A673 (cell line): Measurements from ENCODE around the gene KLHDC4. TPM values are rescaled to one million over a fixed set of nuclear protein-coding genes. Genes with fewer than 3 reads are reported as not detected.

ENCODE experiments used
- BruUV-seq: library from RNA; stranded (reverse); fragments of 400-500 nt; replicated peaks from 2 replicates; lab custom pipeline; 2021; lab: Mats Ljungman, UMichigan
- CTCF ChIA-PET: fragments of 300-600 bp; sonication (Branson Sonifier 250); formaldehyde crosslinking; loops from one replicate; lab custom pipeline; 2022; ENCODE audit warnings: antibody characterized with exemption; lab: Charles Lee
- POLR2A ChIA-PET: fragments of 300-600 bp; sonication (Branson Sonifier 250); formaldehyde crosslinking; loops from one replicate; lab custom pipeline; 2022; ENCODE audit warnings: antibody characterized with exemption; ENCODE audit not compliant: low non-redundant PET; lab: Charles Lee
- DNase-seq: peaks from one replicate; pipeline ENCODE4 v3.0.0-alpha.2; 2015; ENCODE audit warnings: low spot score
- H3K27ac ChIP-seq: fragments of 200-600 bp; sonication (generic); 2 replicates; pipeline ENCODE4 v1.5.1; 2016; ENCODE audit warnings: mixed run types, low read depth, mild to moderate bottlenecking, mixed read lengths, antibody characterized with exemption, low read length; ENCODE audit not compliant: poor library complexity, severe bottlenecking
- H3K27me3 ChIP-seq: fragments of 200-600 bp; sonication (generic); replicated peaks from 2 replicates; pipeline ENCODE4 v1.6.1; 2017; ENCODE audit warnings: mixed run types, low read depth, mild to moderate bottlenecking, mixed read lengths, antibody characterized with exemption, low read length; ENCODE audit not compliant: insufficient read depth, poor library complexity
- H3K36me3 ChIP-seq: fragments of 200-600 bp; sonication (generic); 2 replicates; pipeline ENCODE4 v1.6.1; 2016; ENCODE audit warnings: mixed run types, mild to moderate bottlenecking, mixed read lengths, antibody characterized with exemption, low read length; ENCODE audit not compliant: insufficient read depth, poor library complexity, severe bottlenecking
- H3K4me1 ChIP-seq: fragments of 200-600 bp; sonication (generic); 2 replicates; pipeline ENCODE4 v1.6.1; 2017; ENCODE audit warnings: mixed run types, mild to moderate bottlenecking, mixed read lengths, antibody characterized with exemption, low read length; ENCODE audit not compliant: insufficient read depth, poor library complexity, severe bottlenecking
- H3K4me3 ChIP-seq: fragments of 200-600 bp; sonication (generic); 2 replicates; pipeline ENCODE4 v1.5.1; 2016; ENCODE audit warnings: low read depth, mixed run types, mild to moderate bottlenecking, mixed read lengths, low read length; ENCODE audit not compliant: poor library complexity, severe bottlenecking
- H3K9me3 ChIP-seq: fragments of 200-600 bp; sonication (generic); 2 replicates; pipeline ENCODE4 v1.6.1; 2016; ENCODE audit warnings: mixed run types, low read depth, mild to moderate bottlenecking, mixed read lengths, antibody characterized with exemption, low read length; ENCODE audit not compliant: poor library complexity, severe bottlenecking
- EZH2 ChIP-seq: fragments of 200-600 bp; sonication (generic); IDR thresholded peaks from 2 replicates; pipeline ENCODE4 v1.6.1; 2017; ENCODE audit warnings: borderline replicate concordance, low read depth, mild to moderate bottlenecking, mixed read lengths, antibody characterized with exemption, low read length; ENCODE audit not compliant: poor library complexity, severe bottlenecking
- intact Hi-C: fragments of 100-400 bp; cut with micrococcal nuclease; formaldehyde crosslinking; loops from one replicate; pipeline ENCODE4 v1.10.0; 2022; ENCODE audit not compliant: unreplicated experiment
- total RNA-seq: library from RNA; stranded (reverse); gene quantifications from 2 replicates; pipeline ENCODE4 v1.2.3, GENCODE V29; 2021
- TF ChIP-seq, protein P1 (sequence below): fragments of 300-800, 200-600 bp; sonication (generic); conservative IDR thresholded peaks from 2 replicates; pipeline ENCODE4 v1.5.1; 2017; ENCODE audit warnings: low read depth, mild to moderate bottlenecking, antibody characterized with exemption, low read length, moderate library complexity, mixed read lengths

The KLHDC4 gene
- total RNA-seq, 1 experiment from 2014 or later, result 86.6 TPM

DNA sequence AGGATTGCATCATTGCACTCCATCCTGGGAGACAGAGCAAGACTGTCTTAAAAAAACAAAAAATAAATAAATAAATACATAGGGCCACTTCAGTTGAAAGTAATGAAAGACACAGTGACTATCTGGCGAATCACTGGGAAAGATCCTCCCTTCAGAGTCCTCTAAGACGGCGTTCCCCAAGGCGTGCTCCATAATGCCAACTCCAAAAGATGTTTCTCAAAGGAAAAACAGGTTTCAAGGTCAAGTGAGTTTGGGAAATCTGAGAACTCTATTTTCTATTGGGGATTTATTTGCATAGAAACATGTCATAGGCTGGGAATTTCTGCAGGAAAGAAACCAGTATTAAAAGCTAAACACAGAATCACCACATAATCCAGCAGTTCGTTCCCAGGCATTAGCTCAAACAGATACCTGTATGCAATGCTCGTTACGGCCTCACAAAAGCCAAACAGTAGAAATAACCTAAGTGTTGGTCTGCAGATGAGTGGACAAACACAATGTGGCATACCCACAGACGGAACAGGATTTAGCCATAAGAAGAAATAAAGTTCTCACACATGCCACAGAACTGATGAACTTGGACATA is 7.9 kb downstream of the KLHDC4 start:
- Histone ChIP-seq H3K36me3 (peaks cover 44% of the 10 kb centered on the region), H3K27me3 (no peaks in the 10 kb centered on the region), H3K27ac (no peak overlapping the region), H3K4me1 (no peaks in the 10 kb centered on the region), H3K4me3 (no peak overlapping the region), H3K9me3 (no peaks in the 10 kb centered on the region)
- CTCF ChIA-PET, result interaction anchor here (0.7 kb wide), 1 partner anchor 34 kb away, joined by 3 read pairs; no protein-coding TSS in a partner anchor
- intact Hi-C loops, result no loop called here
- POLR2A ChIA-PET, result no interaction called here
- BruUV-seq, result no TSS peak
- no peak for TF ChIP-seq EZH2
- TF ChIP-seq, protein P1, sequence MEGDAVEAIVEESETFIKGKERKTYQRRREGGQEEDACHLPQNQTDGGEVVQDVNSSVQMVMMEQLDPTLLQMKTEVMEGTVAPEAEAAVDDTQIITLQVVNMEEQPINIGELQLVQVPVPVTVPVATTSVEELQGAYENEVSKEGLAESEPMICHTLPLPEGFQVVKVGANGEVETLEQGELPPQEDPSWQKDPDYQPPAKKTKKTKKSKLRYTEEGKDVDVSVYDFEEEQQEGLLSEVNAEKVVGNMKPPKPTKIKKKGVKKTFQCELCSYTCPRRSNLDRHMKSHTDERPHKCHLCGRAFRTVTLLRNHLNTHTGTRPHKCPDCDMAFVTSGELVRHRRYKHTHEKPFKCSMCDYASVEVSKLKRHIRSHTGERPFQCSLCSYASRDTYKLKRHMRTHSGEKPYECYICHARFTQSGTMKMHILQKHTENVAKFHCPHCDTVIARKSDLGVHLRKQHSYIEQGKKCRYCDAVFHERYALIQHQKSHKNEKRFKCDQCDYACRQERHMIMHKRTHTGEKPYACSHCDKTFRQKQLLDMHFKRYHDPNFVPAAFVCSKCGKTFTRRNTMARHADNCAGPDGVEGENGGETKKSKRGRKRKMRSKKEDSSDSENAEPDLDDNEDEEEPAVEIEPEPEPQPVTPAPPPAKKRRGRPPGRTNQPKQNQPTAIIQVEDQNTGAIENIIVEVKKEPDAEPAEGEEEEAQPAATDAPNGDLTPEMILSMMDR, result no peak
- DNase-seq, result no peak

DNA sequence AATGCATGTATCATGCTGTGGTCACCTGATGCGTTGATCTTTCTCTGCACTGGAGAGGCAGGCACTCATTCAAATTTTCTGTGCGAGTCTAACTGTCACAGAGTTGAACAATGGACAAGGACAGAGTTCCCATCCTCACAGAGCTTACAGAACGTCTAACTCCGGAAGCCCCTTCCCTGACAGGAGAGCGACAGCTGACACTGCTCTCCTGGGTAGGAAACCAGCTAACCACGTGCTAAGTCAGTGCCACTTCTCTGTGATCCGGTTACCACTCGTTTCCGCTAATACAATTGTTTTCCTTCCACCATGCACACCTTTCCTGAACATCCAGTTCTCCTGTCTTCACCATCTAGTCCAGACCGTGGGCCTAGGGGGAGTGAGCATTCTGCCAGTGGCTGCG is 11.3 kb downstream of the KLHDC4 start:
- BruUV-seq, result no TSS peak
- no peak for DNase-seq
- CTCF ChIA-PET, result no interaction called here
- no peaks in the 10 kb centered on the region for H3K9me3 ChIP-seq
- H3K27me3 ChIP-seq, result no peaks in the 10 kb centered on the region
- H3K27ac ChIP-seq, result no peak overlapping the region
- H3K4me3 ChIP-seq, result no peak overlapping the region
- POLR2A ChIA-PET, result no interaction called here
- TF ChIP-seq EZH2, result no peak
- TF ChIP-seq, protein P1, result no peak
- intact Hi-C loops, result no loop called here
- no peaks in the 10 kb centered on the region for H3K4me1 ChIP-seq
- peaks cover 55% of the 10 kb centered on the region for H3K36me3 ChIP-seq

DNA sequence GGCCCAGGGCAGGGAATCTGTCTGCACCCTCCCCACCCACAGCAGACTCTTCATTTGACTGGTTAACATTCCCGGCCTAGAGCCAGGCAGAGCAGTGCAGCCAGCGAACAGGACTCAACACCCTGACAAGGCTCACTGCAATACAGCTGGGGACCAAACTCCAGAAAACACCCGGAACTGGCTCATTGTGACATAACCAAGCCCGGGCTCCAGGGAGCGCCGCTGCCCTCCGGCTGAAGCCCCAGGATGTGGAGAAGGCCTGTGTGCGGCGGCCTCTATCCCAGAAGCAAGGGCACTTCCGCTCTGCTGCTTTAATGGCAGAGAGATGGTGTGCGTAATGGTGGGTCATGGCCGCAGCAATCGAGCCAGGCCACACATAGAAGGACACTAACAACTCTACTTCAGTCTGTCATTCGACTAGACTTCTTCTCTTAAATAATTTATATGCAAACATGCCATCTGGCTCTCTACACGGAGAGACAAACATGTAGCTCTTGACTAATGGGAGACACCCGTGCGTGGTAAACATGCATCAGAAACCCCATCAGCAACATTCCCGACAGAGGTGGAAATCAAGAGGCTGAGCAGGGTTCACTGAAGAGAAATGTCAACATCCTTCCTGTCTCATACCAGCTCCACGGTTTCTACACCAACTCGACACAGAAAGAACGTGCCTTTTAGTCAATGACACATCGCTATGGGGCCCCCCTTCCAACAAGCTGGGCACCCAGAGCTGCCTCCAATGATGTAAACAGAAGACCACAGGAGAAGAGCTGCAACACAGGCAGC is 18.0 kb downstream of the KLHDC4 start:
- Histone ChIP-seq H3K27ac (no peak overlapping the region), H3K4me3 (no peak overlapping the region), H3K27me3 (no peaks in the 10 kb centered on the region), H3K9me3 (no peaks in the 10 kb centered on the region), H3K4me1 (no peaks in the 10 kb centered on the region), H3K36me3 (peaks cover 46% of the 10 kb centered on the region)
- POLR2A ChIA-PET, result no interaction called here
- CTCF ChIA-PET, result no interaction called here
- BruUV-seq, result no TSS peak
- intact Hi-C loops, result no loop called here
- TF ChIP-seq, protein P1, result no peak
- TF ChIP-seq EZH2, result no peak
- no peak for DNase-seq
